Measurements from ENCODE around the gene CYTH3. TPM values are rescaled to one million over a fixed set of nuclear protein-coding genes. Genes with fewer than 3 reads are reported as not detected.

Gene CYTH3
- total and polyA plus RNA-seq, 9 of the 15 experiments (the other 6 are each of a cell fraction or from before 2014, with no cell fraction given): 0.25 to 15.2 (median 11.4) TPM

DNA sequence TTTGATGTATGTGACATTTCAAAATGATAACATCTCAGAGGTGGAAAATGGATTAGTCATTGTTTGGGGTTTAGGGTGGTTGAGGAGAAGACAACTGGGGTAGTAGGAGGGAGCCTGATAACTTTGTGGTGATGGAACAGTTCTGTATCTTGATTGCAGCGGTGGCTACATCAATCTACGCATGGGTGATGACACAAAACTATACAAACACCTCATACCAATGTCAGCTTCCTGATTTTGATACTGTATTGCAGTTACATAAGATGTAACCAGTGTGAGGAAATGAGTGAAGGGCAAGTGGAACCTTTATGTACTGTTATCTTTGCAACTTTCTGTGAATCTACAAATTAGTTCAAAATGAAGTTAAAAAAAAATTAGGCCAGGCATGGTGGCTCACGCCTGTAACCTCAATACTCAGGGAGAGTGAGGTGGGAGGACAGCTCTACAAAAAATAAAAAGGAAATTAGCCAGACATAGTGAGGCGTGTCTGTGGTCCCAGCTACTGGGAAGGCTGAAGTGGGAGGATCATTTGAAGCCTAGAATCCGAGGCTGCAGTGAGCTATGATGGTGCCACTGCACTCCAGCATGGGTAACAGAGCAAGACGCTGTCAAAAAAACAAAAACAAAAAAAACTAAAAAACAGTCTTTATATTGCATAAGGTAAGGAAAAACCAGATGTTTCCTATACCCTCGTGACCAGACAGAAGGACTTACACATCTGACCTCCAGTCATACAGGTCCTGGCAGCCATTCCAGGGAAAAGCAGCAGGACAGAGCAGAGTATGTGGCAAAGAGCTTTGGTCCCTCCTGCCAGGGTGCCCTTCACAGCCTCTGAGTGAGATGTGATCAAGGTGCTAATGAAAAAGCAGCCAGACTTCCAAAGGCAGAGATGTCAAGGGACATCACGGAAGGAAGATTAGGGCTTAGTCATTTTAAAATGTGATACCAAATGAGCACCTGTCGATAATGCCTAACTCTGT is 50.8 kb downstream of the CYTH3 start (continued):
- TF ChIP-seq, protein P1, sequence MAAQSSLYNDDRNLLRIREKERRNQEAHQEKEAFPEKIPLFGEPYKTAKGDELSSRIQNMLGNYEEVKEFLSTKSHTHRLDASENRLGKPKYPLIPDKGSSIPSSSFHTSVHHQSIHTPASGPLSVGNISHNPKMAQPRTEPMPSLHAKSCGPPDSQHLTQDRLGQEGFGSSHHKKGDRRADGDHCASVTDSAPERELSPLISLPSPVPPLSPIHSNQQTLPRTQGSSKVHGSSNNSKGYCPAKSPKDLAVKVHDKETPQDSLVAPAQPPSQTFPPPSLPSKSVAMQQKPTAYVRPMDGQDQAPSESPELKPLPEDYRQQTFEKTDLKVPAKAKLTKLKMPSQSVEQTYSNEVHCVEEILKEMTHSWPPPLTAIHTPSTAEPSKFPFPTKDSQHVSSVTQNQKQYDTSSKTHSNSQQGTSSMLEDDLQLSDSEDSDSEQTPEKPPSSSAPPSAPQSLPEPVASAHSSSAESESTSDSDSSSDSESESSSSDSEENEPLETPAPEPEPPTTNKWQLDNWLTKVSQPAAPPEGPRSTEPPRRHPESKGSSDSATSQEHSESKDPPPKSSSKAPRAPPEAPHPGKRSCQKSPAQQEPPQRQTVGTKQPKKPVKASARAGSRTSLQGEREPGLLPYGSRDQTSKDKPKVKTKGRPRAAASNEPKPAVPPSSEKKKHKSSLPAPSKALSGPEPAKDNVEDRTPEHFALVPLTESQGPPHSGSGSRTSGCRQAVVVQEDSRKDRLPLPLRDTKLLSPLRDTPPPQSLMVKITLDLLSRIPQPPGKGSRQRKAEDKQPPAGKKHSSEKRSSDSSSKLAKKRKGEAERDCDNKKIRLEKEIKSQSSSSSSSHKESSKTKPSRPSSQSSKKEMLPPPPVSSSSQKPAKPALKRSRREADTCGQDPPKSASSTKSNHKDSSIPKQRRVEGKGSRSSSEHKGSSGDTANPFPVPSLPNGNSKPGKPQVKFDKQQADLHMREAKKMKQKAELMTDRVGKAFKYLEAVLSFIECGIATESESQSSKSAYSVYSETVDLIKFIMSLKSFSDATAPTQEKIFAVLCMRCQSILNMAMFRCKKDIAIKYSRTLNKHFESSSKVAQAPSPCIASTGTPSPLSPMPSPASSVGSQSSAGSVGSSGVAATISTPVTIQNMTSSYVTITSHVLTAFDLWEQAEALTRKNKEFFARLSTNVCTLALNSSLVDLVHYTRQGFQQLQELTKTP (IDR thresholded peaks at IDR 0.05; ENCODE audit: low read depth in 1 of 2, partially characterized antibody in 2 of 2): peak in 1 of 2 experiments; percentile 48
- no peak for TF ChIP-seq PHB2 (IDR thresholded peaks at IDR 0.05; ENCODE audit: low read depth)
- peak; percentile 66; the same call in 1 of the 2 replicates for TF ChIP-seq NCOA1 (IDR thresholded peaks at IDR 0.05; ENCODE audit: low read depth)
- TF ChIP-seq, protein P2, sequence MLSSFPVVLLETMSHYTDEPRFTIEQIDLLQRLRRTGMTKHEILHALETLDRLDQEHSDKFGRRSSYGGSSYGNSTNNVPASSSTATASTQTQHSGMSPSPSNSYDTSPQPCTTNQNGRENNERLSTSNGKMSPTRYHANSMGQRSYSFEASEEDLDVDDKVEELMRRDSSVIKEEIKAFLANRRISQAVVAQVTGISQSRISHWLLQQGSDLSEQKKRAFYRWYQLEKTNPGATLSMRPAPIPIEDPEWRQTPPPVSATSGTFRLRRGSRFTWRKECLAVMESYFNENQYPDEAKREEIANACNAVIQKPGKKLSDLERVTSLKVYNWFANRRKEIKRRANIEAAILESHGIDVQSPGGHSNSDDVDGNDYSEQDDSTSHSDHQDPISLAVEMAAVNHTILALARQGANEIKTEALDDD (IDR thresholded peaks at IDR 0.05): peak; percentile 78
- no peak for TF ChIP-seq BDP1 (IDR thresholded peaks at IDR 0.05; ENCODE audit: insufficient read depth, insufficient read length)
- peak in 1 of 2 experiments; percentile 14 for TF ChIP-seq NCOA2 (IDR thresholded peaks at IDR 0.05; ENCODE audit: partially characterized antibody in 2 of 2)
- TF ChIP-seq SMARCA4 (IDR thresholded peaks at IDR 0.05): peak; percentile 84; the same call in 1 of the 2 replicates
- TF ChIP-seq MEIS2 (IDR thresholded peaks at IDR 0.05; ENCODE audit: partially characterized antibody): peak; percentile 95
- TF ChIP-seq NCOR1 (IDR thresholded peaks at IDR 0.05): peak; percentile 80
- peak; percentile 48 for TF ChIP-seq TAL1 (IDR thresholded peaks at IDR 0.05)
- TF ChIP-seq, protein P3, sequence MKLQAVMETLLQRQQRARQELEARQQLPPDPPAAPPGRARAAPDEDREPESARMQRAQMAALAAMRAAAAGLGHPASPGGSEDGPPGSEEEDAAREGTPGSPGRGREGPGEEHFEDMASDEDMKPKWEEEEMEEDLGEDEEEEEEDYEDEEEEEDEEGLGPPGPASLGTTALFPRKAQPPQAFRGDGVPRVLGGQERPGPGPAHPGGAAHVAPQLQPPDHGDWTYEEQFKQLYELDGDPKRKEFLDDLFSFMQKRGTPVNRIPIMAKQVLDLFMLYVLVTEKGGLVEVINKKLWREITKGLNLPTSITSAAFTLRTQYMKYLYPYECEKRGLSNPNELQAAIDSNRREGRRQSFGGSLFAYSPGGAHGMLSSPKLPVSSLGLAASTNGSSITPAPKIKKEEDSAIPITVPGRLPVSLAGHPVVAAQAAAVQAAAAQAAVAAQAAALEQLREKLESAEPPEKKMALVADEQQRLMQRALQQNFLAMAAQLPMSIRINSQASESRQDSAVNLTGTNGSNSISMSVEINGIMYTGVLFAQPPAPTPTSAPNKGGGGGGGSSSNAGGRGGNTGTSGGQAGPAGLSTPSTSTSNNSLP (IDR thresholded peaks at IDR 0.05; ENCODE audit: borderline replicate concordance, low read depth, low read length): 0 out of 2 replicates have a peak, but pooled peaks have one; percentile 12
- TF ChIP-seq, protein P4, sequence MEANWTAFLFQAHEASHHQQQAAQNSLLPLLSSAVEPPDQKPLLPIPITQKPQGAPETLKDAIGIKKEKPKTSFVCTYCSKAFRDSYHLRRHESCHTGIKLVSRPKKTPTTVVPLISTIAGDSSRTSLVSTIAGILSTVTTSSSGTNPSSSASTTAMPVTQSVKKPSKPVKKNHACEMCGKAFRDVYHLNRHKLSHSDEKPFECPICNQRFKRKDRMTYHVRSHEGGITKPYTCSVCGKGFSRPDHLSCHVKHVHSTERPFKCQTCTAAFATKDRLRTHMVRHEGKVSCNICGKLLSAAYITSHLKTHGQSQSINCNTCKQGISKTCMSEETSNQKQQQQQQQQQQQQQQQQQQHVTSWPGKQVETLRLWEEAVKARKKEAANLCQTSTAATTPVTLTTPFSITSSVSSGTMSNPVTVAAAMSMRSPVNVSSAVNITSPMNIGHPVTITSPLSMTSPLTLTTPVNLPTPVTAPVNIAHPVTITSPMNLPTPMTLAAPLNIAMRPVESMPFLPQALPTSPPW (CRISPR knock-in tag; IDR thresholded peaks at IDR 0.05): peak; percentile 62; the same call in 1 of the 2 replicates
- peak; percentile 88 for TF ChIP-seq ARID1B (IDR thresholded peaks at IDR 0.05)
- TF ChIP-seq ATF1 (CRISPR knock-in tag; IDR thresholded peaks at IDR 0.05): no peak
- TF ChIP-seq ATF1 (tag; IDR thresholded peaks at IDR 0.05): peak; percentile 76
- no peak for TF ChIP-seq ZC3H8 (IDR thresholded peaks at IDR 0.05)
- no peak for TF ChIP-seq DACH1 (IDR thresholded peaks at IDR 0.05; ENCODE audit: partially characterized antibody)
- peak; percentile 75; the same call in 1 of the 2 replicates for TF ChIP-seq ZEB2 (IDR thresholded peaks at IDR 0.05)
- no peak for TF ChIP-seq GATAD2B (IDR thresholded peaks at IDR 0.05; ENCODE audit: borderline replicate concordance)
- TF ChIP-seq TFAM (CRISPR knock-in tag; conservative IDR thresholded peaks at IDR 0.05): no peak
- no peak for TF ChIP-seq DIDO1 (tag; IDR thresholded peaks at IDR 0.05; ENCODE audit: low read depth)
- peak; percentile 81 for TF ChIP-seq CEBPB (tag; IDR thresholded peaks at IDR 0.05)

Data from K562 (cell line).